Stomach (tissue), 9 donors: ENCODE data around the gene RAPSN. TPM values are rescaled to one million over a fixed set of nuclear protein-coding genes. Genes with fewer than 3 reads are reported as not detected.
A peak's percentile ranks its signal among the peaks of the same experiment; 100 is the strongest.
"Not testable (repeated sequence)": the region's sequence is repeated elsewhere in the genome, so short reads cannot be mapped to it uniquely, and the experiment has no call there.

Experiments
- DNase-seq, 2 donors: peaks; one replicate each; pipeline versions ENCODE4 v3.0.0 to v3.0.0-alpha.2; 2013 to 2019
- H3K27ac ChIP-seq, 5 donors: fragments of 200-600 bp in 4 of 5; sonication (generic) in 4 of 5; one replicate each; pipeline ENCODE4 v1.5.1; 2013 to 2019; ENCODE audit warnings: mild to moderate bottlenecking in 1 of 5, moderate library complexity in 1 of 5
- H3K27me3 ChIP-seq, 3 donors: fragments of 200-600 bp; sonication (generic); one replicate each; pipeline ENCODE4 v1.5.1; 2017 to 2019; ENCODE audit warnings: mixed run types in 1 of 3
- H3K36me3 ChIP-seq, 4 donors: fragments of 200-600 bp; sonication (generic); 1 replicate in 3 of 4; 2 replicates in 1 of 4; pipeline ENCODE4 v1.5.1; 2016 to 2019
- H3K4me1 ChIP-seq, 4 donors: fragments of 200-600 bp; sonication (generic); one replicate each; pipeline ENCODE4 v1.5.1; 2016 to 2019
- H3K4me3 ChIP-seq, 4 donors: fragments of 200-600 bp; sonication (generic) in 3 of 4; one replicate each; pipeline ENCODE4 v1.5.1; 2016 to 2019; ENCODE audit warnings: mild to moderate bottlenecking in 1 of 4
- H3K9me3 ChIP-seq, 4 donors: fragments of 200-600 bp; sonication (generic); one replicate each; pipeline ENCODE4 v1.5.1; 2016 to 2019
- EP300 ChIP-seq: sonication (generic); formaldehyde crosslinking; IDR thresholded peaks from one replicate; pipeline ENCODE4 v1.6.1; 2017; ENCODE audit warnings: antibody characterized with exemption
- POLR2A ChIP-seq, 4 donors: fragments of 450-650 bp; IDR thresholded peaks; one replicate each; pipeline ENCODE4 v1.6.1; 2016; ENCODE audit warnings: antibody characterized with exemption in 4 of 4, control low read depth in 2 of 4, mild to moderate bottlenecking in 1 of 4, moderate library complexity in 1 of 4
- POLR2AphosphoS5 ChIP-seq, 3 donors: sonication (generic); formaldehyde crosslinking; IDR thresholded peaks; one replicate each; pipeline ENCODE4 v1.6.1; 2016; ENCODE audit warnings: antibody characterized with exemption in 3 of 3
- WGBS, 5 donors: extraction: QIAGEN DNeasy Blood & Tissue Kit in 3 of 5; methylation state at CpG; one replicate each; pipeline versions ENCODE4 v1.1.5 to v1.1.7; 2013 to 2018; 5-methylcytosine and 5-hydroxymethylcytosine counted together
- intact Hi-C: fragments of 100-400 bp; cut with DNase I; formaldehyde crosslinking; loops from one replicate; pipeline ENCODE4 v1.15.1; 2023; ENCODE audit warnings: low total_unique reads
- polyA plus RNA-seq, 3 donors: library from polyadenylated mRNA; stranded (reverse); fragments of 200-250 nt; gene quantifications; one replicate each; pipeline ENCODE4 v1.2.3, GENCODE V29; 2013
- total RNA-seq, 5 donors: library from RNA; depleted of rRNA; stranded (reverse); fragments of >200 nt; gene quantifications; one replicate each; pipeline versions ENCODE4 v1.1.0 to v1.2.3, GENCODE V29; 2014 to 2016
- TF ChIP-seq, protein P1 (sequence below), 7 experiments: fragments of 450-650 bp in 4 of 7; fragments of 200-600 bp in 3 of 7; sonication (generic) in 3 of 7; IDR thresholded peaks; one replicate each; pipeline ENCODE4 v1.5.1; 2016 to 2019; ENCODE audit warnings: antibody characterized with exemption in 7 of 7, control low read depth in 2 of 7, mild to moderate bottlenecking in 1 of 7
- donor health status: healthy with polysubstance abuse.
- donor health status: Bipolar disorder and iron deficiency.
- donor health status: healthy.

Gene RAPSN
- total and polyA plus RNA-seq, 8 donors, result 0.20 to 1.2 (median 1.1) TPM; not detected in 5

DNA sequence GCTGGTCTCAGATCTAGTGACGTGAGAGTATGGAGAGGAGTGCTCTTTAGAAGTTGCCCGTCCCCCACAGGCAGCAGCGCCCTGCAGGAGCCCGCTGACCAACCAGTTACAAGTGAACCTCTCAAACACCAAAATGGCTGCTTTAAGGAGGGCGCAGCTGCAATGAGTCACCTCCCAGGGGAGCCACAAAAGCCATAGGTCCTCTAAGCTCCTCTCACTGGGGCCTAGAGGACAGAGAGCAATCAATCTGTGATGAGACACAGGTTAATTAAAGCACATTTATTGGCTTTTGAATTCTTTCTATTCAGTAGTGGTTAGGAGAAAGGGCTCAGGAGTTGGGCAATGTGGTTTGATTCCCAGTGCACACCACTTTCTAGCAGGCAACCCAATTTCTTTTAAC is 15.5 kb upstream of the RAPSN start:
- Histone ChIP-seq H3K4me1 (peaks cover 27 to 44% (median 37%) of the 10 kb centered on the region in 4 donors), H3K9me3 (no peaks in the 10 kb centered on the region), H3K27ac (no peak overlapping the region), H3K36me3 (peaks cover 12 to 63% (median 52%) of the 10 kb centered on the region in 4 donors), H3K4me3 (no peak overlapping the region), H3K27me3 (no peaks in the 10 kb centered on the region)
- TF ChIP-seq EP300, result no peak
- TF ChIP-seq, protein P1, sequence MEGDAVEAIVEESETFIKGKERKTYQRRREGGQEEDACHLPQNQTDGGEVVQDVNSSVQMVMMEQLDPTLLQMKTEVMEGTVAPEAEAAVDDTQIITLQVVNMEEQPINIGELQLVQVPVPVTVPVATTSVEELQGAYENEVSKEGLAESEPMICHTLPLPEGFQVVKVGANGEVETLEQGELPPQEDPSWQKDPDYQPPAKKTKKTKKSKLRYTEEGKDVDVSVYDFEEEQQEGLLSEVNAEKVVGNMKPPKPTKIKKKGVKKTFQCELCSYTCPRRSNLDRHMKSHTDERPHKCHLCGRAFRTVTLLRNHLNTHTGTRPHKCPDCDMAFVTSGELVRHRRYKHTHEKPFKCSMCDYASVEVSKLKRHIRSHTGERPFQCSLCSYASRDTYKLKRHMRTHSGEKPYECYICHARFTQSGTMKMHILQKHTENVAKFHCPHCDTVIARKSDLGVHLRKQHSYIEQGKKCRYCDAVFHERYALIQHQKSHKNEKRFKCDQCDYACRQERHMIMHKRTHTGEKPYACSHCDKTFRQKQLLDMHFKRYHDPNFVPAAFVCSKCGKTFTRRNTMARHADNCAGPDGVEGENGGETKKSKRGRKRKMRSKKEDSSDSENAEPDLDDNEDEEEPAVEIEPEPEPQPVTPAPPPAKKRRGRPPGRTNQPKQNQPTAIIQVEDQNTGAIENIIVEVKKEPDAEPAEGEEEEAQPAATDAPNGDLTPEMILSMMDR (IDR thresholded peaks at IDR 0.05), result no peak
- TF ChIP-seq POLR2AphosphoS5 (IDR thresholded peaks at IDR 0.05), result no peak
- no peak for TF ChIP-seq POLR2A (IDR thresholded peaks at IDR 0.05)
- WGBS, 5 donors, result 78 to 95% (median 90%) methylated on average over 5 of the region's 5 CpGs
- no peak for DNase-seq
- intact Hi-C loops, result no loop called here

DNA sequence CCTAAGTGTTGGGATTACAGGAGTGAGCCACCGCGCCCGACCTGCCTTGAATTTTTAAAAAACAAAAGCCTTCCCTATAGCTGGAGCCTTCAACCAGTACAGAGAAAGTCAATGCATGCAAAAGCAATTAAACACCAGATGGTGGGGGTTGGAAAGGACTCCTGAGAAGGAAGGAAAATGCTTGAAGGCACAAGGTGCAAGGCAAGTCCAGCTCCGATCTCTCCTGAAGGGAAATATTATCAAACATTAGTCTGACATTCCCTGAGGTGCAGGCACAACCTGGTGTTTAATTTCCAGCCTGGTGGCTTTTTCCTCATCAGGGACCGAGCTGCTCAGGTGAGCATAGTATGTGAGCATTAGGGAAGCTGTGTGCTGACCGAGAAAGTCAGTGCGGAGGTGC is 12.9 kb upstream of the RAPSN start:
- H3K4me1 ChIP-seq, result peaks cover 6 to 18% (median 13%) of the 10 kb centered on the region in 4 donors
- no peak for DNase-seq
- H3K4me3 ChIP-seq, result no peak overlapping the region
- 92 to 96% (median 94%) methylated on average over 7 of the region's 7 CpGs for WGBS, 5 donors
- no peaks in the 10 kb centered on the region for H3K9me3 ChIP-seq
- no peak overlapping the region for H3K27ac ChIP-seq
- TF ChIP-seq POLR2AphosphoS5 (IDR thresholded peaks at IDR 0.05) (no peak), EP300 (no peak), POLR2A (IDR thresholded peaks at IDR 0.05) (no peak)
- TF ChIP-seq, protein P1 (IDR thresholded peaks at IDR 0.05), result no peak
- peaks cover 10 to 61% (median 52%) of the 10 kb centered on the region in 4 donors for H3K36me3 ChIP-seq
- no peaks in the 10 kb centered on the region for H3K27me3 ChIP-seq
- intact Hi-C loops, result no loop called here

DNA sequence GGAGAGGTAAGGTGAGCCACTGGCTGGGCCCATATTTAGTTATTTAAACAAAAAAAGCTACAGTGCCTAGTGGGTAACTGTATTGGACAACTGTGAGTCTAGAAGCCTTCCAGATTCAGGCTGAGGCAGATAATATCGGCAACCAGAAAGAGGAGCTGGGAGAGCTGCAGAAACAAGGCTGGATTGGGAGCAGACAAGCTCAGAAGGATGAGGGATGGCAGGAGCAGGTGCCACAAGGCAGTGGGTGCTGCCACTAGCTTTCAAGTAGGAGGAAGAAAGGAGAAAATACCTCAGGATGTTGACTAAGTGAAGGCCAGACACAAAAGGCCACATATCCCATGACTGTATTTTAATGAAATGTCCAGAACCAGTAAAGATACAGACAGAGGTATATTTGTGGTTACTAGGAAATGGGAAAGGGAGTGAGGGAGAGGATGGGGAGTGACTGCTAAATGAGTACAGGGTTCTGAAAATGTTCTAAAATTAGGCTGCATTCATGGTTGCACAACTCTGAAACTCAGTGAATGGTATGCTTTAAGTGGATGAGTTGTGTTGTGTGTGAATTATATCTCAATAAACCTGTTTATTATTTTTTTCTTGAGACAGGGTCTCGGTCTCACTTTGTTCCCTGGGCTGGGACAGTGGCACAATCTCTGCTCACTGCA is 11.8 kb upstream of the RAPSN start:
- Histone ChIP-seq H3K27me3 (no peaks in the 10 kb centered on the region), H3K4me3 (no peak overlapping the region), H3K4me1 (peaks cover 0 to 6% (median 3%) of the 10 kb centered on the region in 4 donors), H3K36me3 (peaks cover 10 to 61% (median 52%) of the 10 kb centered on the region in 4 donors), H3K27ac (no peak overlapping the region), H3K9me3 (no peaks in the 10 kb centered on the region)
- intact Hi-C loops, result no loop called here
- no peak for DNase-seq
- TF ChIP-seq POLR2AphosphoS5 (IDR thresholded peaks at IDR 0.05) (no peak), POLR2A (IDR thresholded peaks at IDR 0.05) (no peak), EP300 (no peak)
- TF ChIP-seq, protein P1 (IDR thresholded peaks at IDR 0.05), result no peak
- 95 to 100% (median 97%) methylated on average over 2 of the region's 2 CpGs for WGBS, 5 donors

DNA sequence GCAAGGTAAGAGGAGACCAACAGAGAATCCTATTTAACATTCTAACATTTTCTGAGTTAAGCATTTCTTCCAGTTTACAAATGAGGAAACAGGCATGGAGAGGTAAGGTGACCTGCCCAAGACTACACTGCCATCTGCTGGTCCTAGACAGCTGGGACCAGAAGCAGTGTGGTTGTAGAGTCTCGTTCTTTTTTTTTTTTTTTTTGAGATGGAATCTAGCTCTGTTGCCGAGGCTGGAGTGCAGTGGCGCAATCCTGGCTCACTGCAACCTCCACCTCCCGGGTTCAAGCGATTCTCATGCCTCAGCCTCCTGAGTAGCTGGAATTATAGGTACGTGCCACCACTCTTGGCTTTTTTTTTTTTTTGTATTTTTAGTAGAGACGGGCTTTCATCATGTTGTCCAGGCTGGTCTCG is 5.3 kb upstream of the RAPSN start:
- H3K4me3 ChIP-seq, H3K27ac ChIP-seq, H3K9me3 ChIP-seq, H3K36me3 ChIP-seq, H3K4me1 ChIP-seq, H3K27me3 ChIP-seq: not testable (repeated sequence)
- WGBS, 5 donors, result 12 to 25% (median 17%) methylated on average over 6 to 8 of the region's 8 CpGs
- TF ChIP-seq, protein P1 (IDR thresholded peaks at IDR 0.05), result peak in 5 of 7 experiments; percentile 58 to 85 (median 67)
- TF ChIP-seq POLR2AphosphoS5 (IDR thresholded peaks at IDR 0.05), result peak in 1 of 3 donors; percentile 65
- DNase-seq, result peak; percentile 73 to 94
- intact Hi-C loops, result loop anchor here (10.0 kb wide), 1 partner anchor 1029 kb away; no protein-coding TSS in a partner anchor
